ENCODE results near the gene CADM4. TPM values are rescaled to one million over a fixed set of nuclear protein-coding genes. Genes with fewer than 3 reads are reported as not detected.

CADM4 gene
- total and polyA plus RNA-seq, 11 donors = 4.6 to 13.2 (median 8.7) TPM

- no peaks in the 10 kb centered on the region for H3K36me3 ChIP-seq
- DNase-seq (no peak), ATAC-seq (no peak)
- H3K4me3 ChIP-seq = no peak overlapping the region
- no peaks in the 10 kb centered on the region for H3K4me1 ChIP-seq
- no peaks in the 10 kb centered on the region for H3K9me3 ChIP-seq
- H3K27me3 ChIP-seq = no peaks in the 10 kb centered on the region
- TF ChIP-seq POLR2A (IDR thresholded peaks at IDR 0.05) = no peak
- TF ChIP-seq CTCF (IDR thresholded peaks at IDR 0.05) = no peak
- no peak overlapping the region for H3K27ac ChIP-seq
- 83 to 87% (median 84%) methylated on average over 5 of the region's 5 CpGs for WGBS, 4 donors
- intact Hi-C loops (cut with DNase I) = no loop called here
Measured at GRCh38 chr19:43681821-43682220, 42.2 kb upstream of the CADM4 start.

GRCh38 chr19:43678512-43679261, 39.0 kb upstream of the CADM4 start:
- WGBS, 4 donors = 89 to 93% (median 91%) methylated on average over 11 of the region's 11 CpGs
- no peak for TF ChIP-seq POLR2A (IDR thresholded peaks at IDR 0.05)
- no peak for TF ChIP-seq CTCF (IDR thresholded peaks at IDR 0.05)
- Histone ChIP-seq H3K36me3 (no peaks in the 10 kb centered on the region), H3K4me1 (peaks cover 0 to 20% (median 0%) of the 10 kb centered on the region in 12 donors), H3K4me3 (no peak overlapping the region), H3K27me3 (no peaks in the 10 kb centered on the region), H3K27ac (no peak overlapping the region), H3K9me3 (no peaks in the 10 kb centered on the region)
- DNase-seq (no peak), ATAC-seq (peak in 2 of 4 donors; percentile 48 to 57)
- intact Hi-C loops (cut with DNase I) = loop anchor here in 1 of 10 donors (10.0 kb wide), 1 partner anchor 106 kb away; the partner anchor contains the start of gene KCNN4

GRCh38 chr19:43675906-43676305, 36.3 kb upstream of the CADM4 start:
- intact Hi-C loops (cut with DNase I) = loop anchor here in 1 of 10 donors (10.0 kb wide), 1 partner anchor 109 kb away; the partner anchor contains the start of gene KCNN4

More at GRCh38 chr19:43675906-43676305, 36.3 kb upstream of the CADM4 start:
- Histone ChIP-seq H3K27me3 (no peaks in the 10 kb centered on the region), H3K27ac (no peak overlapping the region), H3K9me3 (no peaks in the 10 kb centered on the region), H3K4me3 (no peak overlapping the region), H3K36me3 (no peaks in the 10 kb centered on the region), H3K4me1 (peaks cover 0 to 35% (median 0%) of the 10 kb centered on the region in 12 donors)
- DNase-seq (no peak), ATAC-seq (no peak)
- WGBS, 4 donors = 81 to 91% (median 86%) methylated on average over 11 of the region's 11 CpGs
- TF ChIP-seq POLR2A (IDR thresholded peaks at IDR 0.05) = no peak
- TF ChIP-seq CTCF (IDR thresholded peaks at IDR 0.05) = no peak
